HG03139 (cell line): ENCODE results near the gene BPNT1.
"Not testable (repeated sequence)": the region's sequence is repeated elsewhere in the genome, so short reads cannot be mapped to it uniquely, and the experiment has no call there.

ENCODE experiments used
- ATAC-seq: cut with Tn5 transposase; IDR thresholded peaks from one replicate; pipeline ENCODE4 v1.9.1; 2021; ENCODE audit not compliant: unreplicated experiment

Gene BPNT1

GRCh38 chr1:220084460-220084859 lies 5.1 kb downstream of the BPNT1 start:
- no peak for ATAC-seq

- ATAC-seq = no peak
These were observed 11.7 kb downstream of the BPNT1 start for GRCh38 chr1:220077887-220078286.

DNA sequence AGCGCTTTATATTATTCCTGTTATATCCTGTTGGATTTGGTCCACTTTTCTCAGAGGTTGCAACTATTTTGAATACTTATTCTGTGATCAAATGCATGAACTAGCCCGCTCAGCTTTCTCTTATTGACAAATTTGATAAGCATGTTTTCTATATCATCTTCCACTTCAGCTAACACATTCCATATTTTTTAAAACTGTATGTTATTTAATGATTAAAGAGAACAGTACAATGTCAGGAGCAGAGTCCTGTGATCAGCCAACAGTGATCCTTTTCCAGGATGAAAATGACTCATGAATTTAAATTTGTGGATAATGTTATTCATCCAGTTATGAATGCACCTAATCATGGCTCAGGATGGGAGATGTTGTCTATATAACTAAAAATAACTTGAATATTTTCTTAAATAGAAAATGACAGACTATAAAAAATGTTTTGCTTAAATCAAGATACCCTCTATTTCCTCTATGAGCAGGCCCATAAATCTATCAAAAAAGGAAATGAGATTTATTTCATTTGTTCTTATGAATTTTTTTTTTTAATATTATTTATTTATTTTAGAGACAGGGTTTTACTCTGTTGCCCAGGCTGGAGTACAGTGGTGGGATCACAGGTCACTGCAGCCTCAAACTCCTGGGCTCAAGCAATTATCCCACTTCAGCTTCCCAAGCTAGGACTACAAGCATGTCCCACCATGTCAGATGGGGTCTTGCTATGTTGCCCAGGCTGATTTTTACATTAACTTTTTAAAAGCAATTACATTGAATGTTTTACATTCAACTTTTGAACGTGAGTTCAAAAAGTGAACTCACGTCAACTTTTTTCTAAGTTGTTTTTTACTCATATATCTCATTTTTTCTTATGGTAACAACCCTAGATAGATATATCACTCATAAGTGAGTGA lies 12.5 kb downstream of the BPNT1 start:
- ATAC-seq = no peak

- no peak for ATAC-seq
These were observed 22.1 kb downstream of the BPNT1 start for GRCh38 chr1:220067269-220068204.

DNA sequence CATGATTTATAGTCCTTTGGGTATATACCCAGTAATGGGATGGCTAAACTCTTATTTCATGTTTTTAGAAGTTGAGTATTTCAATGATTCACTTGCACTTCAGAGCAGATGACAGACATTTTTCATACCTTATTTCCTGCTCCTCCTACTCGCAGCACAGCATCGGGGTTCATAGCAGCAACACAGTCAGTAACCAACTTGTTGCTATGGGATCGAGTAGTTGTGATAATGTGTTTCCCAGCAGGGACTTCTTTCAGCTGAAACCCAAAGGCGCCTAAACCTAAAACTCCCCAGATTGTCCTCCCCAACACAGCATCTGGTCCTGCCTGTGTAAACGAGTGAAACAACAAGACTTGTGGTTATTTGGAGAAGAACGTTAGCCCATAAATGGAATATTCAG lies 27.0 kb downstream of the BPNT1 start:
- no peak for ATAC-seq

- no peak for ATAC-seq
These were observed 28.7 kb downstream of the BPNT1 start for GRCh38 chr1:220060876-220061275.

GRCh38 chr1:220056374-220056773 lies 33.2 kb downstream of the BPNT1 start:
- ATAC-seq = no peak

- ATAC-seq = peak; percentile 99
These were observed 43.3 kb downstream of the BPNT1 start, which contains the start of gene EPRS1 for GRCh38 chr1:220046052-220046930. Gene EPRS1 (minus strand): TSS chr1:220046505. CDS start chr1:220046388, 117 bp downstream.

GRCh38 chr1:220045356-220046051 lies 44.1 kb downstream of the BPNT1 start:
- no peak for ATAC-seq

GRCh38 chr1:220044678-220045355 lies 44.8 kb downstream of the BPNT1 start:
- ATAC-seq = no peak

DNA sequence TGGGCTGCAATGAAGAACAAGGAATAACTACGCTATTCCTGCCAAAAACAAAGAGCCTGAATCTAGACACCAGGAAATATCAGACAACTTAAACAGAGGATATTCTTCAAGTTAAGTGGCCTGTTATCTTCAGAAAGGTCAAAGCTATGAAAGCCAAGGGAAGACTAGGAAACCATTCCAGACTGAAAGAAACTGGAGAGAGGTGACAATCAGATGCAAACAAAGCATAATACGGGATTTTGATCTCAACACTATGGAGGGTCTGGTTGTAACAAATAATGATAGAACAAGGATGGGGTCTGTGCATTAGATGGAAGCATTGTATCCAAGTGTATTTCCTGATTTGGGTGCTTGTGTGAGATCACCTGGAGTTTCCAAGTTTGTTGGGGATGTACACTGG lies 45.9 kb downstream of the BPNT1 start:
- no peak for ATAC-seq

DNA sequence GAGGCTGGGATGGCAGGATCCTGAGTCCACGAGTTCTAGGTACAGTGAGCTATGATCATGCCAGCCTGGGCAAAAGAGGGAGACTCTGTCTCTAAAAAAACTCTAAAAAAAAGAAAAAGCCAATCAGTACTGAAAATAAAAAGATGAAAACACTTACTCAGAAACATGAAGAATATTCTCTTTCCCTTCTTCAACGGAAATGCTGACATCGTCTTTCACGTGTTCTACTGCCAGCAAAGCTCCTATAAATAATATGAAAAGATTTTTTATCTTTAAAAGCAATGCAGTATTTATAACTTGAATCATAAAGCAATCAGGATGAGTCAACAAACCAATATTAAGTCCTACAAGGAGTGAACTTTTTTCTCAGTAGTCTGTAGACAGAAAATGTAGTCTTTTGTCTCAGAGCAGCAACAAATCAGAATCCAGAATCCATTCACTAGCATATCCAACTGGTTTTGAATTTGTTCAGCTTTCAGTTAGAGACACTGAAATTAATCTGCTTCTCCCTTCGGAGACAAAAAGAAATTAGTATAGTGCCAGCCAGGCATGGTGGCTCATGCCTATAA lies 49.5 kb downstream of the BPNT1 start:
- no peak for ATAC-seq

GRCh38 chr1:220038640-220039039 lies 50.9 kb downstream of the BPNT1 start:
- ATAC-seq = no peak

GRCh38 chr1:220037810-220038209 lies 51.8 kb downstream of the BPNT1 start:
- ATAC-seq = not testable (repeated sequence)

- ATAC-seq = no peak
These were observed 56.7 kb downstream of the BPNT1 start for GRCh38 chr1:220032911-220033310.

GRCh38 chr1:220031287-220031686 lies 58.3 kb downstream of the BPNT1 start:
- ATAC-seq = no peak

GRCh38 chr1:220028346-220028895 lies 61.2 kb downstream of the BPNT1 start:
- no peak for ATAC-seq

DNA sequence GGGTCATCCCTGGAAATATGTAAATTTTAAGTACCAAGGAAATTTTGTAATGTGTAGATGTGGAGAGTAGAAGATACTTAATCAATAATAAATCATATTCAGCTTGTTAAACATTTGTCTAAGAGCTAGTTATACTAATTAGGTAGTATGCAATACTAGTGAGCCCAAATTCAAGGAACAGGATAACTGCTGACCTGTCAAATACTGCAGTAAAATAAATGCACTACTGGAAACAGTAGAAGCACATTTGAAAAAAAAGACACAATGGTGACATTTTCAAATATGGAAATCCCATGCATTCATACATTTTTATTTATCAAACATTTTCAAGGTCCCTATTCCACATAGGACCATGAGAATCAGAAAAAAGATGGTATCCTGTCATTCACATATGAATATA lies 70.5 kb downstream of the BPNT1 start:
- no peak for ATAC-seq

- ATAC-seq = peak; percentile 76
These were observed 76.1 kb downstream of the BPNT1 start for GRCh38 chr1:220013497-220013896.
